ENCODE results near the gene PXMP2. TPM values are rescaled to one million over a fixed set of nuclear protein-coding genes. Genes with fewer than 3 reads are reported as not detected.
"Not testable (repeated sequence)": the region's sequence is repeated elsewhere in the genome, so short reads cannot be mapped to it uniquely, and the experiment has no call there.

The PXMP2 gene
- polyA plus RNA-seq, 2 of the 4 experiments (the other 2 are of a cell fraction): 18.7 to 21.3 TPM

DNA sequence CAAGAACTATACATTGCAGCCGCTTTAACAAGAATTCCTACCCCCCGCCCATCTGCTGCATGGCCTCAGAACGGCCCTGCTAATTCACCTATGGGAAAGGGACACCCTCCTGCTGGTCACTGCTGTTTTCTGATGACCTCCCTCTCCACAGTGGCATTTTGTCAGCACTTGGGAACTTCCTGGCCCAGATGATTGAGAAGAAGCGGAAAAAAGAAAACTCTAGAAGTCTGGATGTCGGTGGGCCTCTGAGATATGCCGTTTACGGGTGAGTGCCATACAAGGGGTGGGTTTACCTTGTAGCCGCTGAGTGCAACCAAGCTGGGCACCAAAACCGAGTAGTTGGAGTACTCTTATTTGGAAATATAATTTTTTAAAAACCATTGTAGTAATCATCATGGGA, 2.7 kb downstream of the PXMP2 start (continued):
- no peak for TF ChIP-seq RAD21 (conservative IDR thresholded peaks at IDR 0.05 in 1 of 2, IDR thresholded peaks at IDR 0.05 in 1 of 2)
- TF ChIP-seq JUNB (IDR thresholded peaks at IDR 0.05): no peak
- no peak for TF ChIP-seq FOSL2 (IDR thresholded peaks at IDR 0.05)
- no peak for TF ChIP-seq FOSL2 (CRISPR knock-in tag; IDR thresholded peaks at IDR 0.05)
- TF ChIP-seq ZC3H11A (IDR thresholded peaks at IDR 0.05): no peak
- no peak for TF ChIP-seq MAFK (IDR thresholded peaks at IDR 0.05; ENCODE audit: partially characterized antibody)
- TF ChIP-seq SMC3 (IDR thresholded peaks at IDR 0.05): no peak
- TF ChIP-seq CHD4 (IDR thresholded peaks at IDR 0.05; ENCODE audit: borderline replicate concordance): no peak
- TF ChIP-seq EP300 (IDR thresholded peaks at IDR 0.05): no peak
- TF ChIP-seq, protein P1, sequence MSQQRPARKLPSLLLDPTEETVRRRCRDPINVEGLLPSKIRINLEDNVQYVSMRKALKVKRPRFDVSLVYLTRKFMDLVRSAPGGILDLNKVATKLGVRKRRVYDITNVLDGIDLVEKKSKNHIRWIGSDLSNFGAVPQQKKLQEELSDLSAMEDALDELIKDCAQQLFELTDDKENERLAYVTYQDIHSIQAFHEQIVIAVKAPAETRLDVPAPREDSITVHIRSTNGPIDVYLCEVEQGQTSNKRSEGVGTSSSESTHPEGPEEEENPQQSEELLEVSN (IDR thresholded peaks at IDR 0.05; ENCODE audit: borderline replicate concordance, low read depth): no peak

DNA sequence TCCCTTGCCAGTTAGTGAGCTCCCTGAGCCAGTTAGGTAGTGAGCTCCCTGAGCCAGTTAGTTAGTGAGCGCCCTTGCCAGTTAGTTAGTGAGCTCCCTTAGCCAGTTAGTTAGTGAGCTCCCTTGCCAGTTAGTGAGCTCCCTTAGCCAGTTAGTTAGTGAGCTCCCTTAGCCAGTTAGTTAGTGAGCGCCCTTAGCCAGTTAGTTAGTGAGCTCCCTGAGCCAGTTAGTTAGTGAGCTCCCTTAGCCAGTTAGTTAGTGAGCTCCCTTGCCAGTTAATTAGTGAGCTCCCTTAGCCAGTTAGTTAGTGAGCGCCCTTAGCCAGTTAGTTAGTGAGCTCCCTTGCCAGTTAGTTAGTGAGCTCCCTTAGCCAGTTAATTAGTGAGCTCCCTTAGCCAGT, 4.6 kb downstream of the PXMP2 start:
- ATAC-seq; DNase-seq (ENCODE audit: low read depth in 1 of 2, low spot score in 1 of 2); H3K4me2 ChIP-seq; H3K27ac ChIP-seq; FAIRE-seq; H3K4me3 ChIP-seq; CTCF ChIA-PET; POLR2A ChIA-PET; H3K9me3 ChIP-seq; H3K4me1 ChIP-seq: not testable (repeated sequence)
- WGBS (ENCODE audit: missing lambda C conversion rate): 86% methylated on average over 2 of the region's 3 CpGs

DNA sequence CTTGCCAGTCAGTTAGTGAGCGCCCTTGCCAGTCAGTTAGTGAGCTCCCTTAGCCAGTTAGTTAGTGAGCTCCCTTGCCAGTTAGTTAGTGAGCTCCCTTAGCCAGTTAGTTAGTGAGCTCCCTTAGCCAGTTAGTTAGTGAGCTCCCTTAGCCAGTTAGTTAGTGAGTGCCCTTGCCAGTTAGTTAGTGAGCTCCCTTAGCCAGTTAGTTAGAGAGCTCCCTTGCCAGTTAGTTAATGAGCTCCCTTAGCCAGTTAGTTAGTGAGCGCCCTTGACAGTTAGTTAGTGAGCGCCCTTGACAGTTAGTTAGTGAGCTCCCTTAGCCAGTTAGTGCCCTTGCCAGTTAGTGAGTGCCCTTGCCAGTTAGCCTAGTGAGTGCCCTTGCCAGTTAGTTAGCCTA, 7.5 kb downstream of the PXMP2 start:
- H3K4me1 ChIP-seq; H3K9me3 ChIP-seq; DNase-seq (ENCODE audit: low read depth in 1 of 2, low spot score in 1 of 2); H3K4me3 ChIP-seq; H3K4me2 ChIP-seq; ATAC-seq; FAIRE-seq; H3K27ac ChIP-seq: not testable (repeated sequence)
- POLR2A ChIA-PET: interaction anchor here (0.6 kb wide), 1 partner anchor 11 kb away, joined by 3 read pairs; no protein-coding TSS in a partner anchor
- CTCF ChIA-PET: interaction anchor here (0.9 to 2.6 kb wide), 3 partner anchors 9 to 234 kb away, joined by 4 to 8 read pairs (median 5); no protein-coding TSS in a partner anchor
- WGBS (ENCODE audit: missing lambda C conversion rate): 88% methylated on average over 2 of the region's 3 CpGs

DNA sequence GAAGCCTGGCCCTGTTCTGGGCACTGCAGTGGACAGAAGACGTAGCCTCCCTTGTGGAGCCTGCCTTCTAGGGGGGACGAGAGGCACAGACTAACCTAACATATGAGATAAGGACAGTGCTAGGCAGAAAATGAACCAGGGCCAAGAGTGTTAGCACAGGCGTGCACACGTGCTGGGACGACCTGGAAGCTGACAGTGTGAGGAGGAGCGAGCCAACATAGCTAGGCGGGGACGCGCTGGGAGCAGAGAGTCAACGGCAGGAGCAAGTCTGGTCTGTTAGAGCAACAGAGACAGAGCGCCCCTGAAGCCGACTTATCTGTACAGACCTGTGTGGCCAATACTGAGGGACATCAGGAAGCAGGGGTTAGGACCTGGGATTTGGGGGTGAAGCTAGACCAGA, 8.0 kb downstream of the PXMP2 start:
- H3K9me3 ChIP-seq: no peaks in the 10 kb centered on the region
- no peak overlapping the region for H3K4me3 ChIP-seq
- ChIA-PET CTCF (interaction anchor here (0.7 to 2.6 kb wide), 5 partner anchors 10 to 234 kb away, joined by 3 to 8 read pairs (median 5); no protein-coding TSS in a partner anchor), POLR2A (no interaction called here)
- TF ChIP-seq, protein P1 (IDR thresholded peaks at IDR 0.05; ENCODE audit: borderline replicate concordance, low read depth): no peak
- TF ChIP-seq, protein P2, sequence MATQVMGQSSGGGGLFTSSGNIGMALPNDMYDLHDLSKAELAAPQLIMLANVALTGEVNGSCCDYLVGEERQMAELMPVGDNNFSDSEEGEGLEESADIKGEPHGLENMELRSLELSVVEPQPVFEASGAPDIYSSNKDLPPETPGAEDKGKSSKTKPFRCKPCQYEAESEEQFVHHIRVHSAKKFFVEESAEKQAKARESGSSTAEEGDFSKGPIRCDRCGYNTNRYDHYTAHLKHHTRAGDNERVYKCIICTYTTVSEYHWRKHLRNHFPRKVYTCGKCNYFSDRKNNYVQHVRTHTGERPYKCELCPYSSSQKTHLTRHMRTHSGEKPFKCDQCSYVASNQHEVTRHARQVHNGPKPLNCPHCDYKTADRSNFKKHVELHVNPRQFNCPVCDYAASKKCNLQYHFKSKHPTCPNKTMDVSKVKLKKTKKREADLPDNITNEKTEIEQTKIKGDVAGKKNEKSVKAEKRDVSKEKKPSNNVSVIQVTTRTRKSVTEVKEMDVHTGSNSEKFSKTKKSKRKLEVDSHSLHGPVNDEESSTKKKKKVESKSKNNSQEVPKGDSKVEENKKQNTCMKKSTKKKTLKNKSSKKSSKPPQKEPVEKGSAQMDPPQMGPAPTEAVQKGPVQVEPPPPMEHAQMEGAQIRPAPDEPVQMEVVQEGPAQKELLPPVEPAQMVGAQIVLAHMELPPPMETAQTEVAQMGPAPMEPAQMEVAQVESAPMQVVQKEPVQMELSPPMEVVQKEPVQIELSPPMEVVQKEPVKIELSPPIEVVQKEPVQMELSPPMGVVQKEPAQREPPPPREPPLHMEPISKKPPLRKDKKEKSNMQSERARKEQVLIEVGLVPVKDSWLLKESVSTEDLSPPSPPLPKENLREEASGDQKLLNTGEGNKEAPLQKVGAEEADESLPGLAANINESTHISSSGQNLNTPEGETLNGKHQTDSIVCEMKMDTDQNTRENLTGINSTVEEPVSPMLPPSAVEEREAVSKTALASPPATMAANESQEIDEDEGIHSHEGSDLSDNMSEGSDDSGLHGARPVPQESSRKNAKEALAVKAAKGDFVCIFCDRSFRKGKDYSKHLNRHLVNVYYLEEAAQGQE (IDR thresholded peaks at IDR 0.05): no peak
- TF ChIP-seq CHD2 (IDR thresholded peaks at IDR 0.05; ENCODE audit: low read length, partially characterized antibody) (no peak), ZNF302 (CRISPR knock-in tag; IDR thresholded peaks at IDR 0.05) (no peak), TFCP2L1 (CRISPR knock-in tag; IDR thresholded peaks at IDR 0.05) (no peak), FOSB (CRISPR knock-in tag; IDR thresholded peaks at IDR 0.05) (no peak), JUNB (IDR thresholded peaks at IDR 0.05) (no peak), SREBF2 (IDR thresholded peaks at IDR 0.05) (no peak), RCOR1 (IDR thresholded peaks at IDR 0.05; ENCODE audit: low read depth, low read length) (no peak), CEBPB (IDR thresholded peaks at IDR 0.05) (no peak), ZFP36 (IDR thresholded peaks at IDR 0.05; ENCODE audit: borderline replicate concordance, partially characterized antibody) (no peak), EP300 (IDR thresholded peaks at IDR 0.05) (no peak), BHLHE40 (IDR thresholded peaks at IDR 0.05; ENCODE audit: low read depth, low read length) (no peak)
- TF ChIP-seq, protein P3, sequence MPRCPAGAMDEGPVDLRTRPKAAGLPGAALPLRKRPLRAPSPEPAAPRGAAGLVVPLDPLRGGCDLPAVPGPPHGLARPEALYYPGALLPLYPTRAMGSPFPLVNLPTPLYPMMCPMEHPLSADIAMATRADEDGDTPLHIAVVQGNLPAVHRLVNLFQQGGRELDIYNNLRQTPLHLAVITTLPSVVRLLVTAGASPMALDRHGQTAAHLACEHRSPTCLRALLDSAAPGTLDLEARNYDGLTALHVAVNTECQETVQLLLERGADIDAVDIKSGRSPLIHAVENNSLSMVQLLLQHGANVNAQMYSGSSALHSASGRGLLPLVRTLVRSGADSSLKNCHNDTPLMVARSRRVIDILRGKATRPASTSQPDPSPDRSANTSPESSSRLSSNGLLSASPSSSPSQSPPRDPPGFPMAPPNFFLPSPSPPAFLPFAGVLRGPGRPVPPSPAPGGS (IDR thresholded peaks at IDR 0.05): no peak
- FAIRE-seq (no peak), DNase-seq (ENCODE audit: low read depth in 1 of 2, low spot score in 1 of 2) (no peak), ATAC-seq (no peak)
- WGBS (ENCODE audit: missing lambda C conversion rate): 95% methylated on average over 12 of the region's 12 CpGs
- no peak overlapping the region for H3K4me2 ChIP-seq
- H3K4me1 ChIP-seq: peaks cover 6% of the 10 kb centered on the region
- no peak overlapping the region for H3K27ac ChIP-seq
